ENCODE measurements around the gene WNT10A.
"Not testable (repeated sequence)": the region's sequence is repeated elsewhere in the genome, so short reads cannot be mapped to it uniquely, and the experiment has no call there.

Gene WNT10A

DNA sequence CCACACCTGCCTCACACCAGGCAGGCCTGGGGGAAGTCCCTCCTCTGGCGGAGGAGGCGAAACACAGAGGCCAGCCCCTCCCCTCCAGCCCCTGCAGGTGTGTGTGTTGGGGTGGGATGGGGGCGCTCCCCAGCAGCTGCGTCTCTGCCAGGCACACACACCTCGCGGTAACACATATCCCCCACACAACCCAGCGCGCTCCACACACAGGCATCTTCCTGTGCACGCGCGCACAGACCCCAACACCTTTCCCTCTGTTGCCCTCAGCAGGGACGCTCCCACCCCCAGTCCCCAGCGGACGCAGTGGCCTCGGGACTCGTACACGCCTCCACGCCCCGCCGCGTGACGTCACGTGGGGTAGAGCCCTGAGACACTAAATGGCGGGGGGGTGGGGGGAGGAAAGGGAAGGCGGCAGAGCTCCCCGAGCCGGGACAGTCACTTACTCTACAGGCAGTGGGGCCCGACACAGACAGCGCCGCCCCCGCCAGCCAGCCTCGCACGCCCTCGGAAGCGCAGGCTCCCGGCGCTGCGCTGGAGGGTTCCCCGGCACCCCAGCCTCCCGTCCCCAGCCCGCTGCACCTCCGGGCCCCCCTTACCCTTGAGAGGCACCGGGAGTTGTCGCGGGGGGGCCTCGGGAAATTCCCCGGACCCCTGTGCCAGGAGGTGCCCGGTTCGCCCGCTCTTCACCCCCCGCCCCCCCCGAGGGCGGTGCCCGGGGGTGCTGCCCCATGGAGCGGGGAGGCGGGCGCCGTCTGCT is at the start of gene WNT10A:
WNT10A (plus strand) TSS at position 751 of the 757 bp plus-strand sequence. CDS start 144 bp downstream, outside the sequence.
- no peak for DNase-seq

DNA sequence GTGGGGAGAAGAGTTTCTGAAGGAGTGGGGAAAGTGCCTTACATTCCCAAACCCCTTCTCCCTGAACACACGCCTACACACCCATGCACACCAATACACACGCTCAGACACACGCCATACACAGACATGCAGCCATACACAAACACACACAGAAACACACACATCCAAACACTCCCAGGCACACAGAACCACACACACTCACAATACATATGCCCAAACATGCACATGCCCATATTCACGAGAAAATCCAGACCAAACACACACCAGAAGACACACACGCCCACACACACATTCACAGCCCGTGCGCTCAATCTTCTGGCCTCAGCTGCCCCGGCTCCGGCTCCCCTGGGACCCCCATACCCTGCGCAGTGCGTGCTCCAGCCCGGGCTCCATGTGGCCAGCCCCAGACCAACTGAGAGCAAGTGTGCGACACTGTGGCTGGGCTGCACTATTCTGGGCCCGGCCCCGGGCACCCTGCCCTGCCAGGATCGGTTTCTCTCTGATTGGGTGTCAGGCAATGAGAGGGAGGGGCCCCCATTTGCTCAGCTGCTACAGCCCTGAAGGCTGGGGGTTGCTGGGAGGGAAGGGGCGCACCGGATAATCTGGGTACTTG is 49.2 kb upstream of the WNT10A start, which contains the start of gene PRKAG3:
PRKAG3 (minus strand) TSS at position 426 of the 613 bp plus-strand sequence.
- DNase-seq: no peak

- DNase-seq: no peak
These were observed 48.6 kb upstream of the WNT10A start for GRCh38 chr2:218832081-218832480.

DNA sequence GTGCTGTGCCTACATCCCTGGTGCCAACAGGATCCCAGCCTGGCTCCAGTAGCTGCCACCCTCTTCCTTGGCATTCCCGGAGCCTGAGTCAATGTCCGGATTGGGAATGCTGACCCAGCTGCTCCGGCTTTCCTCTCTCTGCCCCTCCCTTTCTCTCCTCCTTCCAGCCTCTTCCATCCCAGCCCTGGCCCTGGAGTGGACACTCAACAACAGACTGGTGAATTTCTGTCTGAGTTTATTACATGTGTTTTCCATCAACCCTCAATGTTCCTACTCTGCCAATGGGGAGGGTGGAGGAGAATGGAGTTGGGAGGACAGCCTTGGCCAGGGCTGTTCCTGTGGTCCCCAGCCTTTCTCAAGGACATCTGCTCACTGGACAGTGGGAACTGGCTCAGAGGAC is 48.1 kb upstream of the WNT10A start:
- DNase-seq: no peak

- no peak for DNase-seq
These were observed 47.5 kb upstream of the WNT10A start for GRCh38 chr2:218833023-218833609.

- DNase-seq: no peak
These were observed 46.0 kb upstream of the WNT10A start for GRCh38 chr2:218834685-218835084.

GRCh38 chr2:218837495-218837894 is 43.2 kb upstream of the WNT10A start:
- DNase-seq: no peak

DNA sequence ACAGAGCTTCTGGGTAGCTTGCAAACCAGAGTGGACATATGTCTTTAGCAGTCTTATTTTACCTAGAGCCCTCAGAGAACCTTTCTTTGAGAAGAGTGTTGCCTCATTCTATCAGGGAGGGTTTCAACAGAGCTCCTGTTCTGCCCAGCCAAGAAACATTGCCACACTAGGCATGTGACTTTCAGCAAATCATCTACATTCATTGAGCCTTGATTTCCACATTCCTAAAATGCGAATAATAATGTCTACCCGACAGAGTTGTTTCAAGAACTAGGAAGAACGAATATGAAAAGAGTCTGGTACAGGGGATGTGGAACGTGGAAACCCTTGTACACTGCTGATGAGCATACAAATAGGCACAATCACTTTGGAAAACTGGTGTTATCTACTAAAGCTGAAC is 41.2 kb upstream of the WNT10A start:
- DNase-seq: no peak

DNA sequence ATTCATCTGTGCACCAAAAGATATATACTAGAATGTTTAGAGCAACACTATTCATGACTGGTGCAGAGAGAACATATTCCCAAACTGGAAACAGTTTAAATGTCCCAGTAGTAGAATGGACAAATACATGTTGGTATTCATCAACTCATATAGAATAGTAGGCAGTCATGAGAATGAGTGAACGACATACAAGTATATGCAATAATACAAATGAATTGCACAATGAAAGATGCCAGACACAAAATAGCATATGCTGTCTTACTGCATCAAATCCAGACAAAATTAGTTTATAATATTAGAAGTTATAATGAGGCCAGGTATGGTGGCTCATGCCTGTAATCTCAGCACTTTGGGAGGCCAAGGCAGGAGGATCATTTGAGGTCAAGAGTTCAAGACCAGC is 40.8 kb upstream of the WNT10A start:
- no peak for DNase-seq

DNA sequence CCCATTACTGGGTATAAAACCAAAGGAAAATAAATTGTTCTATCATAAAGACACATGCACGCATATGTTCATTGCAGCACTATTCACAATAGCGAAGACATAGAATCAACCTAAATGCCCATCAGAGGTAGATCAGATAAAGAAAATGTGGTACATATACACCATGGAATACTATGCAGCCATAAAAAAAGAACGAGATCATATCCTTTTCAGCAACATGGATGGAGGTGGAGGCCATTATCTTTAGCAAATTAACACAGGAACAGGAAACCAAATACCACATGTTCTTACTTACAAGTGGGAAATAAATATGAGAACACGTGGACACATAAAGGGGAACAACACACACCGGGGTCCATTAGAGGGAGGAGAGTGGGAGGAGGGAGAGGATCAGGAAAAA is 36.3 kb upstream of the WNT10A start:
- DNase-seq: not testable (repeated sequence)

DNA sequence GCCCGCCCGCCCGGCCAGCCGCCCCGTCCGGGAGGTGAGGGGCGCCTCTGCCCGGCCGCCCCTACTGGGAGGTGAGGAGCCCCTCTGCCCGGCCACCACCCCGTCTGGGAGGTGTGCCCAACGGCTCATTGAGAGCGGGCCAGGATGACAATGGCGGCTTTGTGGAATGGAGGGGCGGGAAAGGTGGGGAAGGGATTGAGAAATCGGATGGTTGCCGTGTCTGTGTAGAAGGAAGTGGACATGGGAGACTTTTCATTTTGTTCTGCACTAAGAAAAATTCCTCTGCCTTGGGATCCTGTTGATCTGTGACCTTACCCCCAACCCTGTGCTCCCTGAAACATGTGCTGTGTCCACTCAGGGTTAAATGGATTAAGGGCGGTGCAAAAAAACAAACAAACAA is 33.7 kb upstream of the WNT10A start:
- DNase-seq: not testable (repeated sequence)

DNA sequence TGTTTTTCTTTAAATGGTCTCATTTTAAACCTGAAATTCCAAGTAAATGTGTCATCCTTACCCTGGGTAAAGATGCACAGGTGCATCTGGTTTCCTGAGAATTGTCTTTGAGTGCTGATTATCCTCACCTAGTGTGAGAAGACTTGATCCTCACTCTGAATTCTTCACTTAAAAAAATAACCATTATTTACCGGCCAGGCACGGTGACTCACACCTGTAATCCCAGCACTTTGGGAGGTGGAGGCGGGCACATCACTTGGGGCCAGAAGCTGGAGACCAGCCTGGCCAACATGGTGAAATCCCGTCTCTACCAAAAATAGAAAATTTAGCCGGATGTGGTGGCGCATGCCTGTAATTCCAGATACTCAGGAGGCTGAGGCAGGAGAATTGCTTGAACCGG is 30.9 kb upstream of the WNT10A start:
- no peak for DNase-seq

GRCh38 chr2:218850796-218851195 is 29.9 kb upstream of the WNT10A start:
- no peak for DNase-seq

DNA sequence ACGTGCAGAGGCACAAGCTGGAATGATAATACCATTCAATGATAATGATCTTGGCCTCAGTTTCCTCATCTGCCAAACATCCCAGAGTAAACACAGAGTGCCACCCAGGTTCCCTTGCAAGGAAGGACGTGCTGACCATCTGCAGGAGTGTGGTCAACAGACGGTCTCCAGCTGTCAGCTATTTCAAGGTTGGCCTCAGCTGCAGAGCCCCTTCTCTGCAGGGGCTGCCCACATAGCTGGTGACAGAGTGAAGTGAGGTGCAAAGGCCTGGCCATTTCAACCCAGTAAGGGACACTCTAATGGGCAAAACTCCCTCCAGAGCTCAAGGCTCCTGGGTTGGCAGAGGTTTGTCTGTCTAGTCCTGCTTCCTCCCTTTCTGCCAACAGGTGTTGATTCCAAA is 29.4 kb upstream of the WNT10A start:
- DNase-seq: no peak

GRCh38 chr2:218852911-218853667 is 27.6 kb upstream of the WNT10A start:
- DNase-seq: no peak

DNA sequence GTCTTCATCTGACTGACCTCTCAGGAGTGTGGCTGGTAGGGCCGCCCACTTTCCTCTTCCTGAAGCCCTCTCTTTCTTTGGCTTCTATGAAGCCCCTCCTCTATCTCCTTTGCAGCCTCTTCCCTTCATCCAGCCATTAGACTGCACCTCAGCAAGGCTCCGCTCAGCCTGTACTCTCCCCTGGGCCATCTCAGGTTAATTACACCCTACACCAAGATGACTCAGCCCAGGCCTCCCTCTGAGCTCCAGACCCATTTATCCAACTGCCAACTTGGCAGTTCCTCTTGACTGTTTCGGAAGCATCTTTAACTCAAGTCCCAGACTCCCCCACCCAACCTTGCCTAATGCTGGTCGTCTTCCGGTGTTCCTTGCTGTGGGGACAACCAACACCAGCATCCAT is 26.9 kb upstream of the WNT10A start:
- no peak for DNase-seq

- no peak for DNase-seq
These were observed 25.8 kb upstream of the WNT10A start for GRCh38 chr2:218854860-218855259.

DNA sequence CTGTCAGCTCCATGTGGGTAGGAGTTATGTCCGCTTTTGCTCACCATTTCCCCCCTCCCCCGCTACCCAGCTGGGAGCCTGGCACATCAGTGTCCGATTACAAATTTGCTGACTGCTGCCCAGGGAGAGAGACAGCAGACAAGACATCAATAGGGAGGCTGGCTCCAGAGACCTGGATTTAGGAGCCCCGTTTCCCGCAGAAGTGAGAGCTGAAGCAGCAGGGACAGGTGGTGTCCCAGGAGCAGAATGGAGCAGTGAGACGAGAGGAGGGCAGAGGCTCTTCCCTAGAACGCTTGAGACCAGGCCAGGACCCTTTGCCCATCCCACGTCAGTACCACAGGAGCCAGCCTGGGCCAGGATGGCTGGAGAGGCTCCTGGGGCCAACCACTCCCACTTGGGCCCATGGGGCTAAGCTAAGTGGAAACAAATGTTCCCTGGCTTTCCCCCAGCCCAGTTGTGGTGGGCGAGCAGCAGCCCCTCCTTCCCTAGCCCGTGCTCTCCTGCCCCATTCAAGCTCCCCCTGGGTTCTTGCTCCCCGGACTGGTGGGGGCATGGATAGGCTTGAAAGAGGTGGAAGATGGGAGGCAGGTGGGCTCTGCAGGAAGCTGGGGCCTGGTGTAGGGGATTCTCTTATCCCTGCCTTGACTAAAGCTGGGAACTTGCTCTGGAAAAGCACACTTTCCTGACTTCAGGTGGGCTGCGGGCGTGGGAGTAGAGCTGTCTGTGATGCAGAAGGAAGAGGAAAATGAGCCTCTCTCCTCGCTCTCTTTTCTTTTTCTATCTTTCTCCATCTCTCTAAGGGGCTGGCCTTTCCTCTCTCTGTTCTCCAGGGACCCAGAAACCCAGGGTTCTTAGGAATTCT is 25.1 kb upstream of the WNT10A start:
- no peak for DNase-seq

GRCh38 chr2:218856167-218856895 is 24.3 kb upstream of the WNT10A start:
- no peak for DNase-seq

GRCh38 chr2:218856896-218857243 is 23.8 kb upstream of the WNT10A start:
- DNase-seq: no peak

DNA sequence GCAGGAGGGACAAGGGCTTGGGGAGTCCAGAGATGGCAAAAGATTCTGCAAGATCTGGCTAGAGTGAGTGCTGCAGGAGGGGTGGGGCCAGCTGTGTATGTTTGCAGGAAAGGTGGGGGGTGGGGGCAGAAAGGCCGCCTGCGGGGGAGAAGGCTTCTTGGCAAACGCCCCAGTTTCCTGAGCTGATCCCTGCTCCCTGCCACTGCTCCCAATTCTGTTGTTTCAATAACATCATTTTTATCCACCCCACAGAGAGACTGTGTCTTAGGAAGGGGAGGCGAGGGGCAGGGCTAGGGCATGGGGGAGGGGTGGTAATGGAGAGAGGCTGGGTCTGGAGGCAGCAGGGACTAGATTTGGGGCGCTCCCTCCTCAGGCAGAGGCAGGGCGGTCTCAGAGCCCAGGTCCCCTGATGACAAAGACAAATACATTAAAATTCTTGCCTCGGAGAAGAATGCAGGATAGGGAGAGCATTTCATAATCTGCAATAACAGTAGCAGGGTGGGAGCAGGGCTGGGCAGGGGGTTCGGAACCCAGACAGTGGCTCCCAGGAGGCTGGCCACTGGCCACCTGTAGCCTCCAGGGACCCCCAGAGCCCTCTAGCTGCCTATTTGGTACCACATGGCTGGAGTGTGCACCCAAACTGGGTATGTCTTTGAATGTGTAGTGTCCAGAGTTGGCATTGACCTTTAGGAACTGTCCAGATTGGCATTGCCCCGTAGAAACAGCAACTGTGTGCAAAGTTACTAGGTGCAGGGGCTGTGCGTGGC is 23.1 kb upstream of the WNT10A start:
- no peak for DNase-seq

Data from T1000 (cell line).